Measurements from ENCODE around the gene ACOX1. TPM values are rescaled to one million over a fixed set of nuclear protein-coding genes. Genes with fewer than 3 reads are reported as not detected.

Gene ACOX1
- total and polyA plus RNA-seq, 2 of the 13 experiments (the other 11 are each of a cell fraction or from before 2014, with no cell fraction given): 86.4 to 120 TPM

DNA sequence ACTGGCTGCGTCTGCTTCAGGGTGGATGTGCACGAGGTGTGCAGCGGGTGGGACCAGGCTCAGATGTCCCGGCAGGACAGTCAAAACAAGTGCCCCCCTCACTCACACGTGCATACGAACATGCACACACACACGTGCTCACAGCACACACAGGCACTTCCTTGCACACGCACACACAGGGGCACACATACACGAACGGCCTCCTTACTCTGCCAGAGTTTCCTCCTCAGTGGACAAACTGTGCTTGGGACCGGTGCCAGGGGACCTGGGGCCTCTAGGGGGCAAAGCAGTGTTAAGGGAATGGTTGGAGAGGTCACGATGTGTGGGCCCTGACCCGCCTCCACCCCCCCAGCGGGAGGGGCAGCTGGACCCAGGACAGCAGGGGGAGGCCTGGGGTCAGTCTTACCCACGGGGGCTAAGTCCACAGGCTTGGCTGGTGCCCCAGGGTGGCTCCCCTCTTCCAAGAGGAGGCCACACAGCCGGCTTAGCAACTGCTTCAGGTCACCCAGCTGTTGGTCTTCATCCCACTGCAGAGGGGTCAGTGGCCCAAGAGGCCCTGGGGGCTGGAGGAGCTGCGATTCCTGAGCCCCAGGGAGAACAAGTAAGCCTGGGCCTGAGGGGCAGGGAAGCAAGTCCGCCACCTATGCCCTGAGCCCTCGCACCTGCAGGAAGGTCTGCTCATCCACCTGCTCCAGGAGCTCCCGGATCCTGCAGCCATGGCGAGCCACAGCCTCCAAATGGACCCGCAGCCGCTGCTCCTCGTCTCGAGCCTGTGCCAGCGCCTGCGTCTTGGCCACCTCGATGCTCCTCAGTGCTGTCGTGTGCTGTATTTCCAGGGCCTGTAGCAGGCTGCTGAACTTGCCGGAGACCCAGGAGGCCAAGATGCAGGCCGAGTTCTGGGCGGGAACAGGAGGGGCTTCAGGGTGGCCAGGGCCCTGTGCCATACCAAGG is 87.1 kb downstream of the ACOX1 start (continued):
- no peak; the same call in 1 of the 2 replicates for TF ChIP-seq BHLHE40 (IDR thresholded peaks at IDR 0.05; ENCODE audit: low read length)
- peak; percentile 85; the same call in 1 of the 2 replicates for TF ChIP-seq NKX3-1 (CRISPR knock-in tag; IDR thresholded peaks at IDR 0.05)
- no peak for TF ChIP-seq SMAD3 (CRISPR knock-in tag; IDR thresholded peaks at IDR 0.05)
- peak; percentile 96 for TF ChIP-seq SAFB2 (CRISPR knock-in tag; IDR thresholded peaks at IDR 0.05; ENCODE audit: borderline replicate concordance, low read depth)
- TF ChIP-seq ATF7 (IDR thresholded peaks at IDR 0.05): no peak
- TF ChIP-seq ATF7 (CRISPR knock-in tag; IDR thresholded peaks at IDR 0.05): no peak
- no peak for TF ChIP-seq ZNF549 (CRISPR knock-in tag; IDR thresholded peaks at IDR 0.05)
- no peak; the same call in 1 of the 2 replicates for TF ChIP-seq ZNF33B (CRISPR knock-in tag; IDR thresholded peaks at IDR 0.05)
- TF ChIP-seq, protein P1, sequence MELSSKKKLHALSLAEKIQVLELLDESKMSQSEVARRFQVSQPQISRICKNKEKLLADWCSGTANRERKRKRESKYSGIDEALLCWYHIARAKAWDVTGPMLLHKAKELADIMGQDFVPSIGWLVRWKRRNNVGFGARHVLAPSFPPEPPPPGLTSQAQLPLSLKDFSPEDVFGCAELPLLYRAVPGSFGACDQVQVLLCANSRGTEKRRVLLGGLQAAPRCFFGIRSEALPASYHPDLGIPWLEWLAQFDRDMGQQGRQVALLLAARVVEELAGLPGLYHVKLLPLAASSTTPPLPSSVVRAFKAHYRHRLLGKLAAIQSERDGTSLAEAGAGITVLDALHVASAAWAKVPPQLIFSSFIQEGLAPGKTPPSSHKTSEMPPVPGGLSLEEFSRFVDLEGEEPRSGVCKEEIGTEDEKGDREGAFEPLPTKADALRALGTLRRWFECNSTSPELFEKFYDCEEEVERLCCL (CRISPR knock-in tag; IDR thresholded peaks at IDR 0.05; ENCODE audit: borderline replicate concordance): peak; percentile 49; the same call in 1 of the 2 replicates
- TF ChIP-seq STAT5B (CRISPR knock-in tag; IDR thresholded peaks at IDR 0.05): 0 out of 2 replicates have a peak, but pooled peaks have one; percentile 55
- TF ChIP-seq, protein P2, sequence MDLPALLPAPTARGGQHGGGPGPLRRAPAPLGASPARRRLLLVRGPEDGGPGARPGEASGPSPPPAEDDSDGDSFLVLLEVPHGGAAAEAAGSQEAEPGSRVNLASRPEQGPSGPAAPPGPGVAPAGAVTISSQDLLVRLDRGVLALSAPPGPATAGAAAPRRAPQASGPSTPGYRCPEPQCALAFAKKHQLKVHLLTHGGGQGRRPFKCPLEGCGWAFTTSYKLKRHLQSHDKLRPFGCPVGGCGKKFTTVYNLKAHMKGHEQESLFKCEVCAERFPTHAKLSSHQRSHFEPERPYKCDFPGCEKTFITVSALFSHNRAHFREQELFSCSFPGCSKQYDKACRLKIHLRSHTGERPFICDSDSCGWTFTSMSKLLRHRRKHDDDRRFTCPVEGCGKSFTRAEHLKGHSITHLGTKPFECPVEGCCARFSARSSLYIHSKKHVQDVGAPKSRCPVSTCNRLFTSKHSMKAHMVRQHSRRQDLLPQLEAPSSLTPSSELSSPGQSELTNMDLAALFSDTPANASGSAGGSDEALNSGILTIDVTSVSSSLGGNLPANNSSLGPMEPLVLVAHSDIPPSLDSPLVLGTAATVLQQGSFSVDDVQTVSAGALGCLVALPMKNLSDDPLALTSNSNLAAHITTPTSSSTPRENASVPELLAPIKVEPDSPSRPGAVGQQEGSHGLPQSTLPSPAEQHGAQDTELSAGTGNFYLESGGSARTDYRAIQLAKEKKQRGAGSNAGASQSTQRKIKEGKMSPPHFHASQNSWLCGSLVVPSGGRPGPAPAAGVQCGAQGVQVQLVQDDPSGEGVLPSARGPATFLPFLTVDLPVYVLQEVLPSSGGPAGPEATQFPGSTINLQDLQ (CRISPR knock-in tag; IDR thresholded peaks at IDR 0.05): peak; percentile 48; the same call in 1 of the 2 replicates
- TF ChIP-seq RBAK (CRISPR knock-in tag; IDR thresholded peaks at IDR 0.05): no peak
- TF ChIP-seq KAT8 (CRISPR knock-in tag; IDR thresholded peaks at IDR 0.05): peak; percentile 51; the same call in 1 of the 2 replicates
- no peak for TF ChIP-seq MTF1 (CRISPR knock-in tag; IDR thresholded peaks at IDR 0.05)
- TF ChIP-seq, protein P3, sequence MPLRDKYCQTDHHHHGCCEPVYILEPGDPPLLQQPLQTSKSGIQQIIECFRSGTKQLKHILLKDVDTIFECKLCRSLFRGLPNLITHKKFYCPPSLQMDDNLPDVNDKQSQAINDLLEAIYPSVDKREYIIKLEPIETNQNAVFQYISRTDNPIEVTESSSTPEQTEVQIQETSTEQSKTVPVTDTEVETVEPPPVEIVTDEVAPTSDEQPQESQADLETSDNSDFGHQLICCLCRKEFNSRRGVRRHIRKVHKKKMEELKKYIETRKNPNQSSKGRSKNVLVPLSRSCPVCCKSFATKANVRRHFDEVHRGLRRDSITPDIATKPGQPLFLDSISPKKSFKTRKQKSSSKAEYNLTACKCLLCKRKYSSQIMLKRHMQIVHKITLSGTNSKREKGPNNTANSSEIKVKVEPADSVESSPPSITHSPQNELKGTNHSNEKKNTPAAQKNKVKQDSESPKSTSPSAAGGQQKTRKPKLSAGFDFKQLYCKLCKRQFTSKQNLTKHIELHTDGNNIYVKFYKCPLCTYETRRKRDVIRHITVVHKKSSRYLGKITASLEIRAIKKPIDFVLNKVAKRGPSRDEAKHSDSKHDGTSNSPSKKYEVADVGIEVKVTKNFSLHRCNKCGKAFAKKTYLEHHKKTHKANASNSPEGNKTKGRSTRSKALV (CRISPR knock-in tag; IDR thresholded peaks at IDR 0.05): no peak; the same call in 1 of the 2 replicates
- peak; percentile 80 for TF ChIP-seq MIER2 (CRISPR knock-in tag; IDR thresholded peaks at IDR 0.05)
- peak; percentile 86 for TF ChIP-seq HOXA5 (CRISPR knock-in tag; IDR thresholded peaks at IDR 0.05)
- TF ChIP-seq, protein P4, sequence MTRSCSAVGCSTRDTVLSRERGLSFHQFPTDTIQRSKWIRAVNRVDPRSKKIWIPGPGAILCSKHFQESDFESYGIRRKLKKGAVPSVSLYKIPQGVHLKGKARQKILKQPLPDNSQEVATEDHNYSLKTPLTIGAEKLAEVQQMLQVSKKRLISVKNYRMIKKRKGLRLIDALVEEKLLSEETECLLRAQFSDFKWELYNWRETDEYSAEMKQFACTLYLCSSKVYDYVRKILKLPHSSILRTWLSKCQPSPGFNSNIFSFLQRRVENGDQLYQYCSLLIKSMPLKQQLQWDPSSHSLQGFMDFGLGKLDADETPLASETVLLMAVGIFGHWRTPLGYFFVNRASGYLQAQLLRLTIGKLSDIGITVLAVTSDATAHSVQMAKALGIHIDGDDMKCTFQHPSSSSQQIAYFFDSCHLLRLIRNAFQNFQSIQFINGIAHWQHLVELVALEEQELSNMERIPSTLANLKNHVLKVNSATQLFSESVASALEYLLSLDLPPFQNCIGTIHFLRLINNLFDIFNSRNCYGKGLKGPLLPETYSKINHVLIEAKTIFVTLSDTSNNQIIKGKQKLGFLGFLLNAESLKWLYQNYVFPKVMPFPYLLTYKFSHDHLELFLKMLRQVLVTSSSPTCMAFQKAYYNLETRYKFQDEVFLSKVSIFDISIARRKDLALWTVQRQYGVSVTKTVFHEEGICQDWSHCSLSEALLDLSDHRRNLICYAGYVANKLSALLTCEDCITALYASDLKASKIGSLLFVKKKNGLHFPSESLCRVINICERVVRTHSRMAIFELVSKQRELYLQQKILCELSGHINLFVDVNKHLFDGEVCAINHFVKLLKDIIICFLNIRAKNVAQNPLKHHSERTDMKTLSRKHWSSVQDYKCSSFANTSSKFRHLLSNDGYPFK (CRISPR knock-in tag; IDR thresholded peaks at IDR 0.05; ENCODE audit: borderline replicate concordance): no peak
